BLaER1 (cell line): ENCODE data around the gene SLC6A11.

Experiments
- H3K27ac ChIP-seq: shearing (Covaris generic); formaldehyde crosslinking; 2 replicates; pipeline ENCODE4 v1.8.1; 2022
- H3K27me3 ChIP-seq: shearing (Covaris generic); formaldehyde crosslinking; 2 replicates; pipeline ENCODE4 v1.8.1; 2022
- H3K36me3 ChIP-seq: shearing (Covaris generic); formaldehyde crosslinking; 2 replicates; pipeline ENCODE4 v1.8.1; 2022
- H3K4me1 ChIP-seq: shearing (Covaris generic); formaldehyde crosslinking; 2 replicates; pipeline ENCODE4 v1.8.1; 2022
- H3K4me2 ChIP-seq: shearing (Covaris generic); formaldehyde crosslinking; 2 replicates; pipeline ENCODE4 v1.8.1; 2022
- H3K4me3 ChIP-seq: shearing (Covaris generic); formaldehyde crosslinking; 2 replicates; pipeline ENCODE4 v1.8.1; 2022
- H3K9ac ChIP-seq: shearing (Covaris generic); formaldehyde crosslinking; 2 replicates; pipeline ENCODE4 v1.8.1; 2022
- H3K9me3 ChIP-seq: shearing (Covaris generic); formaldehyde crosslinking; 2 replicates; pipeline ENCODE4 v1.8.1; 2022
- H4K20me1 ChIP-seq: shearing (Covaris generic); formaldehyde crosslinking; 2 replicates; pipeline ENCODE4 v1.8.1; 2022
- Cebpa-rat ChIP-seq: shearing (Covaris generic); IDR thresholded peaks from 2 replicates; pipeline ENCODE4 v1.8.1; 2022

Gene SLC6A11

GRCh38 chr3:10901296-10901945 is 85.4 kb downstream of the SLC6A11 start:
- Histone ChIP-seq H3K4me2 (no peak overlapping the region), H4K20me1 (no peaks in the 10 kb centered on the region), H3K9me3 (peaks cover 45% of the 10 kb centered on the region), H3K36me3 (no peaks in the 10 kb centered on the region), H3K4me3 (no peak overlapping the region), H3K27ac (no peak overlapping the region), H3K9ac (no peak overlapping the region), H3K4me1 (peaks cover 12% of the 10 kb centered on the region), H3K27me3 (no peaks in the 10 kb centered on the region)
- TF ChIP-seq Cebpa-rat, result no peak

GRCh38 chr3:10907262-10907661 is 91.2 kb downstream of the SLC6A11 start:
- no peaks in the 10 kb centered on the region for H3K36me3 ChIP-seq
- no peak overlapping the region for H3K9ac ChIP-seq
- H3K4me1 ChIP-seq, result peaks cover 20% of the 10 kb centered on the region
- no peaks in the 10 kb centered on the region for H3K27me3 ChIP-seq
- TF ChIP-seq Cebpa-rat, result no peak
- no peak overlapping the region for H3K4me3 ChIP-seq
- H3K9me3 ChIP-seq, result peaks cover 35% of the 10 kb centered on the region
- H3K4me2 ChIP-seq, result no peak overlapping the region
- no peaks in the 10 kb centered on the region for H4K20me1 ChIP-seq
- no peak overlapping the region for H3K27ac ChIP-seq

- TF ChIP-seq Cebpa-rat, result no peak
- no peaks in the 10 kb centered on the region for H3K27me3 ChIP-seq
- peaks cover 36% of the 10 kb centered on the region for H3K4me1 ChIP-seq
- peak overlapping the region; percentile 58 for H3K4me2 ChIP-seq
- no peak overlapping the region for H3K4me3 ChIP-seq
- no peak overlapping the region for H3K9ac ChIP-seq
- no peaks in the 10 kb centered on the region for H4K20me1 ChIP-seq
- no peaks in the 10 kb centered on the region for H3K36me3 ChIP-seq
- H3K9me3 ChIP-seq, result peaks cover 35% of the 10 kb centered on the region
- no peak overlapping the region for H3K27ac ChIP-seq
Observed at GRCh38 chr3:10910367-10910766, 94.3 kb downstream of the SLC6A11 start.

GRCh38 chr3:10911350-10912002 is 95.4 kb downstream of the SLC6A11 start:
- Histone ChIP-seq H3K4me3 (no peak overlapping the region), H3K27ac (no peak overlapping the region), H3K9ac (peak overlapping the region; percentile 13; the same call in 1 of the 2 replicates), H4K20me1 (no peaks in the 10 kb centered on the region), H3K4me1 (peaks cover 39% of the 10 kb centered on the region), H3K27me3 (no peaks in the 10 kb centered on the region), H3K9me3 (peaks cover 27% of the 10 kb centered on the region), H3K36me3 (no peaks in the 10 kb centered on the region), H3K4me2 (peak overlapping the region; percentile 58)
- no peak for TF ChIP-seq Cebpa-rat

- Histone ChIP-seq H3K36me3 (no peaks in the 10 kb centered on the region), H3K9me3 (peaks cover 14% of the 10 kb centered on the region), H4K20me1 (no peaks in the 10 kb centered on the region), H3K4me1 (peaks cover 39% of the 10 kb centered on the region), H3K27ac (no peak overlapping the region), H3K4me2 (no peak overlapping the region), H3K4me3 (no peak overlapping the region), H3K27me3 (no peaks in the 10 kb centered on the region), H3K9ac (no peak overlapping the region)
- TF ChIP-seq Cebpa-rat, result no peak
Observed at GRCh38 chr3:10912786-10913185, 96.8 kb downstream of the SLC6A11 start.

- H3K9ac ChIP-seq, result no peak overlapping the region
- H3K36me3 ChIP-seq, result no peaks in the 10 kb centered on the region
- no peak overlapping the region for H3K4me3 ChIP-seq
- no peak overlapping the region for H3K27ac ChIP-seq
- no peak for TF ChIP-seq Cebpa-rat
- peak overlapping the region; percentile 60 for H3K4me2 ChIP-seq
- H3K9me3 ChIP-seq, result peaks cover 8% of the 10 kb centered on the region; the same call in 1 of the 2 replicates
- peaks cover 36% of the 10 kb centered on the region for H3K4me1 ChIP-seq
- H3K27me3 ChIP-seq, result no peaks in the 10 kb centered on the region
- H4K20me1 ChIP-seq, result no peaks in the 10 kb centered on the region
Observed at GRCh38 chr3:10915376-10915775, 99.3 kb downstream of the SLC6A11 start.

GRCh38 chr3:10917176-10917575 is 101.1 kb downstream of the SLC6A11 start:
- no peaks in the 10 kb centered on the region for H3K36me3 ChIP-seq
- H3K4me3 ChIP-seq, result no peak overlapping the region
- no peak for TF ChIP-seq Cebpa-rat

GRCh38 chr3:10918011-10918410 is 102.0 kb downstream of the SLC6A11 start:
- Histone ChIP-seq H3K27me3 (no peaks in the 10 kb centered on the region), H3K36me3 (no peaks in the 10 kb centered on the region), H3K27ac (no peak overlapping the region), H3K4me2 (no peak overlapping the region), H3K4me1 (peaks cover 25% of the 10 kb centered on the region), H4K20me1 (no peaks in the 10 kb centered on the region), H3K9ac (no peak overlapping the region), H3K9me3 (peaks cover 15% of the 10 kb centered on the region; the same call in 1 of the 2 replicates), H3K4me3 (no peak overlapping the region)
- TF ChIP-seq Cebpa-rat, result no peak

More at GRCh38 chr3:10917176-10917575, 101.1 kb downstream of the SLC6A11 start:
- Histone ChIP-seq H3K4me1 (peaks cover 19% of the 10 kb centered on the region), H3K27ac (no peak overlapping the region), H3K4me2 (no peak overlapping the region), H3K9me3 (peaks cover 15% of the 10 kb centered on the region; the same call in 1 of the 2 replicates), H3K27me3 (no peaks in the 10 kb centered on the region), H4K20me1 (no peaks in the 10 kb centered on the region), H3K9ac (no peak overlapping the region)

GRCh38 chr3:10919636-10920035 is 103.6 kb downstream of the SLC6A11 start:
- no peak for TF ChIP-seq Cebpa-rat
- no peaks in the 10 kb centered on the region for H3K27me3 ChIP-seq

More at GRCh38 chr3:10919636-10920035, 103.6 kb downstream of the SLC6A11 start:
- Histone ChIP-seq H3K36me3 (no peaks in the 10 kb centered on the region), H3K27ac (no peak overlapping the region), H3K9me3 (peaks cover 15% of the 10 kb centered on the region; the same call in 1 of the 2 replicates), H3K4me1 (peaks cover 32% of the 10 kb centered on the region), H3K4me3 (no peak overlapping the region), H3K9ac (no peak overlapping the region), H4K20me1 (no peaks in the 10 kb centered on the region), H3K4me2 (no peak overlapping the region)
